ENCODE data around the gene PRR23E. TPM values are rescaled to one million over a fixed set of nuclear protein-coding genes. Genes with fewer than 3 reads are reported as not detected.

The PRR23E gene, protein sequence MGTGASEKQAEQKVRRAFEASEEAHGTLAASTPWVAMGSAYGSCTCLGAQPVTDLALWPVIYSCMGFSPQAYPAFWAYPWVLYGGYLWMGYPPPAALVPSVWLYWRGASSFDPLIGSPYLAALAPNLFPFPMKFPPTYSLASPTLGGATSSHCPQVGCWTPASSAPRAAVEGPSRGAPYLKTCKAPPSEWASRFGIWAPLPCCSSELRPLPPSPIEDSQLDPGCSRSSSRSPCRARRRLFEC
- total RNA-seq (not detected), polyA plus RNA-seq (not detected)

DNA sequence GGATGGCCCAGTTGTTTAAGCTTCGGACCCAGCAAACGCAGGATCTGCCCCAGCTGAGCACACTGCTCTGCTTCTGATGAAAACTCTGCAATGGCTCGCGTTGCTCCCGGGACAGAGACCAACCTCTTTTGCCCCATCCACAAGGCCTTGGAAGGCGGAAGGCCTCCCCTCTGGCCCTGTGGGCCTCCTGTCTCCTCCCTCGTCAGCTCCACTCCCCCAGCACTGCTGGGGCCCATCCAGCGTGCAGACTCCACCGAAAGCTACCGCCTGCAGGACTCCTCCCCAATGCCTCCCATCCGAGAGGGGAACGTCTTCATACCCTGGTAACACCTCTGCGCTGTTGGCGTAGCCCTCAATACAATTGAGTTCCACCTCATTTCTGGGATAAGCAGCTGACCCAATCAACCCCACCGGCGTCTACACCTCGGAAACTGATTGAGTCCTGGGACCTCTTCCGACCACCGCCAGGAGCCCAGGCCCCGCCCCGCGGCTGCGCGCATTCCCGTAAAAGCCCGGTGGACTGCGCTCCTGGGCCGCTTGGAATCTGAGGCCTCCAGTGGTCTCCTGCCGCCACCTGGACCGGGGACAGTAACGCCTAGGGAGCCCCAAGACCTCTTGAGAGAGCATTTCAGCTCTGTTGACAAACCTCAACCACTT, at the start of gene PRR23E:
PRR23E (plus strand) TSS at position 556 of the 657 bp plus-strand sequence. CDS start 3,555 bp downstream, outside the sequence.
- H3K4me3 ChIP-seq (ENCODE audit: low read depth, low read length), result no peak within 1 kb of the TSS
- no peak within 1 kb of the TSS for H3K27ac ChIP-seq (ENCODE audit: low read depth)
- whole genome bisulfite sequencing, result 89% methylated on average over 31 of the region's 31 CpGs
- no peaks in the 10 kb centered on the region for H3K36me3 ChIP-seq (ENCODE audit: insufficient read depth)
- no peak for DNase-seq (ENCODE audit: extremely low spot score)
- no peaks in the 10 kb centered on the region for H3K4me1 ChIP-seq (ENCODE audit: insufficient read depth)

DNA sequence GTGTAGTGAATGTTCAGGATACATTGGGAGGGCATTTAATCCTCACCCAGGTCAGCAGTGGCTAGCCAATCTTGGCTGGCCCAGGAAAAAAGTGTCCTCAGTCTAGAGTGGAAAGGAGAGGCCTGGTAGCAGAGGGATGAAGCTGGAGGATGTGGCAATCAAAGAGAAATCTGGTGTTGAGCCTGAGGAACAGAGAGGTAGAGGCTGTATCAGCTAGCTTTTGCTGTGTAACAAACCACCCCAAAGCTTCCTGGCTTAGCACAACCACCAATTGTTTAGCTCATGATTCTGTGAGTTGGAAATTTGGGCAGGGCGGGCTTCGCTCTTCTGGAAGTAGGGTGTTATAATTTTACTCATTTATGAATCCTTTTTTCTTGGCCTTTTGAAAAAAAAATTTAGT, 49.8 kb upstream of the PRR23E start:
- no peak overlapping the region for H3K4me3 ChIP-seq (ENCODE audit: low read depth, low read length)
- WGBS, result 98% methylated on average over 2 of the region's 2 CpGs
- DNase-seq (ENCODE audit: extremely low spot score), result no peak

DNA sequence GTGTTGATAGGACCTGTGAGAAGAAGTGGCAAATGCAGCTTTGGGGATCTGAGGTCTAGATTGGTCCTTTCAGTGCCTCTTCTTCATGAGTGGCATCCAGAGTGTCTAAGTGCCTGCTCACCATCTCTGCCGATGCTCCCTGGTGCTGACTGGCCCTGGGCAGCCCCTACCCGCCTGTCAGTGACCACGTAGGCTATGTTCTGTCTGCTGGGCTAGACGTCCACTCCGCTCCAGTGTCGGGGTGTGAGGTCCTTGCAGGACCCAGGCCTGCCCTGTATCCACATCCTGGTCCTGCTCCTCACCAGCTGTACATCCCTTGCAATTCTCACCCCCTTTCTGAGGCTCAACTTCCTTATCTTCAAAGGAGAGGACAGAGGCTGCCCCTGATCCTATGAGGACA, 48.3 kb upstream of the PRR23E start:
- no peak overlapping the region for H3K4me3 ChIP-seq (ENCODE audit: low read depth, low read length)
- H3K27ac ChIP-seq (ENCODE audit: low read depth), result no peak overlapping the region
- WGBS, result 92% methylated on average over 6 of the region's 6 CpGs
- no peak for DNase-seq (ENCODE audit: extremely low spot score)
- H3K36me3 ChIP-seq (ENCODE audit: insufficient read depth), result no peaks in the 10 kb centered on the region
- H3K4me1 ChIP-seq (ENCODE audit: insufficient read depth), result no peaks in the 10 kb centered on the region

More for the DNA sequence above, 49.8 kb upstream of the PRR23E start:
- Histone ChIP-seq H3K27ac (ENCODE audit: low read depth) (no peak overlapping the region), H3K36me3 (ENCODE audit: insufficient read depth) (no peaks in the 10 kb centered on the region), H3K4me1 (ENCODE audit: insufficient read depth) (no peaks in the 10 kb centered on the region)

DNA sequence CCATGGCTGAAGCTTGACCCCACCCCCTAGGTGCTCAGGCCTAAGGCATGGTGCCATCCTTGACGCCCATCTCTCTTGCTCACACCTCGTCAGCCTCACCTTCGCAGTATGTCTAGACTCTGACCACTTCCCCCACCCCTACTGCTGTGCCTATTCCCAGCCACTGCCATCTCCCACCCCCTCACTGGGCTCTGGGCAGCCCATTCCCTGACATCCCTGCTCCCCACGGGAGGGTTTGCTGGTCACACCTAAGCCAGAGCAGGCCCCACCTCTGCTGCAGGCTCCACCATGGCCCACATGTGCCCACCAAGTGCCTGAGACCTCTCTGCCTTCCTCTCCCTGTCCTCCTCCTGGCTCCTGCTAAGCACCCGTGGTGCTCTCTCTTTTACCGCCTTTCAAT, 47.7 kb upstream of the PRR23E start:
- H3K36me3 ChIP-seq (ENCODE audit: insufficient read depth), result no peaks in the 10 kb centered on the region
- no peak overlapping the region for H3K27ac ChIP-seq (ENCODE audit: low read depth)
- H3K4me1 ChIP-seq (ENCODE audit: insufficient read depth), result no peaks in the 10 kb centered on the region
- 91% methylated on average over 6 of the region's 6 CpGs for WGBS
- no peak overlapping the region for H3K4me3 ChIP-seq (ENCODE audit: low read depth, low read length)
- no peak for DNase-seq (ENCODE audit: extremely low spot score)

DNA sequence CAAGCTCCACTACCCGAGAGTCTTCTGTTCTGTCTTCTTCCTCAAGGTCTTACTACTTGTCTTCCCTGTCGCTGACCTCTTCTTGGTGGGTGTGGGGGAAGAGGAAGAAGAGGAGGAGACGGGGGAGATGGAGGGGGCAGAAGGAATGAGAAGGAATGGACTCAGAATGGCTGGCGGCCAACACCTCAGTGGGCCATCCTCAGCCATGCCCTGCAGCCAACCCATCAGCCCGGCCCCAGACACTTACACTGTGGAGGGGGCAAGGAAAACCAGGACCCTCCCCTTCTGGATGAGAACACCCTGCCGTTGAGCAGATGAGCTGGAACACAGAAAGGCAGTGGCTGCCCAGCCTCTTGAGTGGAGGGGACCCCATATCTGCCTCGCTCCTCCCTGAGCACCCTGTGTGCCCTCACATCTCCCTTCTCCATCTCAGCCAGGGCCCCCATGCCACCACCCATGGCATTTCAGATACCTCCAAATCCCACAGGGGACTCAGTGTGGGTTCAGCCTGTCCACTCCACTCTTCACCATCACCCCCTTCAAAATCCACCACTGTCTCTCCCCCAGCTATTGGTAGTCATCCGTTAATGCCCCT, 45.5 kb upstream of the PRR23E start:
- DNase-seq (ENCODE audit: extremely low spot score), result no peak
- no peak overlapping the region for H3K4me3 ChIP-seq (ENCODE audit: low read depth, low read length)
- WGBS, result 82% methylated on average over 8 of the region's 8 CpGs
- no peak overlapping the region for H3K27ac ChIP-seq (ENCODE audit: low read depth)
- no peaks in the 10 kb centered on the region for H3K36me3 ChIP-seq (ENCODE audit: insufficient read depth)
- H3K4me1 ChIP-seq (ENCODE audit: insufficient read depth), result no peaks in the 10 kb centered on the region

DNA sequence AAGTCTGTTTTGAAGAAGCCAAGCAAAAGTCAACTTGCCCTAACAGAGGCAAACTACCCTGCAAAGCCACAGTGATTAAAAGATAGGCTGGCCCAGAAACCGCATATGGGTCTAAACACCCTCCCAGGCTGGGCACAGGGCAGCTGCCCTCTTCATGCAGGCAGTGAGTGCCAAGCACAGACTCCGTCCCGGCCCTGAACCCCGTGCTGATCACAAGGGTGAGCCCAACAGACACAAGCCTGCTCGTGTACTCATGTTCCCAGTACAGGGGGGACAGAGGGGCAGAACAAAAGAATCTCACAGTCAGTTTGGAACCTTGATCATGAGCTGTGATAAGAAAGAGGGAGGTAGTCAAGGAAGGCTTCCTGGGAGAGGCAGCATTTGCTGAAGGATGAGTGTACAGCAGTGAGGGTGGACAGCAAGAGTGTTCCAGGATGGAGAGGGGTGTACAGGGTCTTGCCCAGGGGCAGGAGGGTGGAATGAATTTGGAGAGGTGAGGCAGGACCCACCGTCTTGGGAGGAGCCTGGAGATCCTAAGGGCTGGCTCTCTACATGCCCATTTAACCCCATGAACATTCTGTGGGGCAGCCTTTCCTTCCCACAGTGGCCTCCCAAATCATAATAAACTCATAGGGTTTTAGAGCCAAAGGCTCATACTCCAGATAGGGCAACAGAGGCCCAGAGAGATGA, 43.2 kb upstream of the PRR23E start:
- no peaks in the 10 kb centered on the region for H3K36me3 ChIP-seq (ENCODE audit: insufficient read depth)
- whole genome bisulfite sequencing, result 57% methylated on average over 6 of the region's 6 CpGs
- DNase-seq (ENCODE audit: extremely low spot score), result no peak
- H3K4me1 ChIP-seq (ENCODE audit: insufficient read depth), result no peaks in the 10 kb centered on the region
- H3K4me3 ChIP-seq (ENCODE audit: low read depth, low read length), result no peak overlapping the region
- no peak overlapping the region for H3K27ac ChIP-seq (ENCODE audit: low read depth)

DNA sequence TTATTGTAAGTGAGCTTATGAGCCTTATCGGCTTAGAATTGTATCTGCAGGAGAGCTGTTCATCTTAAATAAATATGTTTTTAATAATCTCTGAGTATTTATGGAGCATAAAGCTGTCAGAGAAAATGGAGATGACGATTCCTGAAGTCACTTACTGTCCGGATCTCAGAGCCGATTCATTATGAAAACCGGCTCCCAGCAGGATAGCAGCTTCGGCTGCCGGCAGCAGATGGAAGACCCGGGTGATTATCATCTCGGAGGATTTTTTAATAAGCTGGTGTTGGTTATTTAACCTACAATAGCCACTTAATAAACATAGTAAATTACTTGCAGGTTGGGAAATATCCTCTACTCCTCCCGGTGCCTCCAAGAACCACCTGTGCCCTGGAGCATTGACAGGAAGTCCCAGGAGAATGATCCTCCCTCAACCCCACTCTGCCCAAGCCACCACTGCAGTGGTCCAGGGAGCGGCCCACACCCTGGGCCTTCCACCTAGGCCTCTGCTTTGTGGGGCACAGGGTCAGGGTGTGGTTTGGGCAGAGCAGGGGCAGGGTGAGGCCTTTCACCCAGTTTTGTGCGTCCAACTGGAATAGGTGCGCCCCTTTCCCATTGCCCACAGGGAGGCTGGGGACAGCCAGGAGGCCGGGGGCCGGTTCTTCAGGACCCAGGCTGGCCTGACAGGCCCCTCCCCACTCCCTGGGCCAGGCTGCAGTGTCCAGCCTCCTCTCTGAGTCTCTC, 42.2 kb upstream of the PRR23E start:
- 75% methylated on average over 15 of the region's 15 CpGs for WGBS

DNA sequence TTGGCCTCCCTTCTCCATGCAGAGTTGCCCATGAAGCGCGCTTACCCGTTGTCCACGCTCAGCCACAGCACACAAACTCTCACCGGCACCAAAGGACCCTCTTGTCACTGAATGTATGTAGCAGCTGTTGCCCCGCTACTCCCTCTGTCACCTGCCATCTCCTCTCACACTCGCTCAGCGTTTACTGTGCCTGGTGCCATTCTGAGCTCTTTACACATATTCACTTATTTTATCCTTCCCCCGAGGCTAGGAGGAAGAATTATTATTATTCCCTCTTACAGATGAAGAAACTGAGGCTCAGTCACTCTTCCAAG, 41.7 kb upstream of the PRR23E start:
- Histone ChIP-seq H3K4me1 (ENCODE audit: insufficient read depth) (no peaks in the 10 kb centered on the region), H3K36me3 (ENCODE audit: insufficient read depth) (no peaks in the 10 kb centered on the region), H3K27ac (ENCODE audit: low read depth) (no peak overlapping the region), H3K4me3 (ENCODE audit: low read depth, low read length) (no peak overlapping the region)
- DNase-seq (ENCODE audit: extremely low spot score), result no peak
- 93% methylated on average over 9 of the region's 9 CpGs for WGBS

More for the DNA sequence above, 42.2 kb upstream of the PRR23E start:
- Histone ChIP-seq H3K4me3 (ENCODE audit: low read depth, low read length) (no peak overlapping the region), H3K27ac (ENCODE audit: low read depth) (no peak overlapping the region), H3K36me3 (ENCODE audit: insufficient read depth) (no peaks in the 10 kb centered on the region), H3K4me1 (ENCODE audit: insufficient read depth) (no peaks in the 10 kb centered on the region)
- DNase-seq (ENCODE audit: extremely low spot score), result no peak

DNA sequence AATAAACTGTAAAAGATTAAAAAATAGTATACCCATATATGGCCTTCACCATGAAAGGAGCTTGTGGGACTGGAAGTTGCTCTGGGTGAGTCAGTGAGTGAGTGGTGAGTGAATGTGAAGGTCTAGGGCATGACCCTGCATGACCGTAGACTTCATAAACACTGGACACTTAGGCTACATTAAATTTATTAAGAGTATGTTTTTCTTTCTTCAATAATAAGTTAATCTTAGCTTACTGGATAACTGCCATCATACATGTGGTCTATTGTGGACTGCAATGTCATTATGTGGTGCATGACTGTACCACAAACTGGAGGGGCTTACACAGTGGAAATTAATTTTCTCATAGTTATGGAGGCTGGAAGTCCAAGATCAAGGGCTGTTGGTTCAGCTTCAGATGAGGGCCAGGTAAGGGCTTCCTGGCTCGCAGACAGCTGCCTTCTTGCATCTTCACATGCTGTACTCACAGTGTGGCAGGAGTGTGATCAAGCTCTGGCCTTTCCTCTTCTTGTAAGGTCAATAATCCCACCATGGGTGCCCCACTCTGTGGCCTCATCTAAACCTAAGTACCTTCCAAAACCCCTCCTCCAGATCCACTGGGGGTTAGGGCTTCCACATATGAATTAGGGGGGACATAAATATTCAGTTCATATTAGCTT, 40.8 kb upstream of the PRR23E start:
- H3K36me3 ChIP-seq (ENCODE audit: insufficient read depth), result no peaks in the 10 kb centered on the region
- H3K4me1 ChIP-seq (ENCODE audit: insufficient read depth), result no peaks in the 10 kb centered on the region
- no peak overlapping the region for H3K4me3 ChIP-seq (ENCODE audit: low read depth, low read length)
- H3K27ac ChIP-seq (ENCODE audit: low read depth), result no peak overlapping the region
- no peak for DNase-seq (ENCODE audit: extremely low spot score)
- WGBS, result 76% methylated on average over 2 of the region's 2 CpGs

DNA sequence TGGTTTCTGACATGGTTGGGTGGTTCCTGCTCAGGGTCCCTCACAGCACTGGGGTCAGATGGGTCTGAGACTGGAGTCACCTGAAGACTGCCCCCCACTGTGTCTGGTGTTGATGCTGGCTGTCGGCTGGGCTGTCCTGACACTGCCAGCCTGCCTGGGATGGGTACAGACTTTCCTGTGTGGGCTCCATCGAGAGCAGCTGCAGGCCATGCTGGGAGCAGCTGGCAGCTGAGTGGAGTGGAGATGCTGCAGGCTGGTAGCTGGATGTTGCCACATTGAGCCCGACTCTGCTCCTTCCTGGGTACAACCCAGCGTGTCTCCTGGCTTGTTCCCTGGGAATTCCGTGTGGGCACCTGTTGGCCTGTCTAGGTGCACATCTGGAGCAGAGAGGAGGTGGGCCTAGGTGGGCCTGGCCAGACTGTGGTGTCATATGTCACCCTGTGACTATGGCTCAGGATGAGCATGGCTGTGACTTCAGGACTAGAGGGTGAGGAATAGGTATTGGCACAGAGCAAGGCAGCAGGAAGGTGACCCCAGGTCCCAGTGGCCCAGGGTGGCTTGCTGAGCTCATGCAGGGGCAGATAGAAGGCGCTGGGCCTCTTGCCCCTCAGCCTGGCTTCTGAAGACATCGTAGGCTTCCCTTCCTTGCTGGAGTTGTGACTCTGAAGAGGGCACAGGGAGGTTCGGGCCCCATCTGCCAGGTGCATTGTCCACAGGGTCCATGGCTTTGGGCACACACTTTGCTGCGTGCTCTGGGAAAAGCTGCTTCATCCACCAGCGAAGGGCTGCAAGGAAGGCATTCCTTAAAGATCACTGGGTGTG, 40.0 kb upstream of the PRR23E start:
- H3K4me1 ChIP-seq (ENCODE audit: insufficient read depth), result no peaks in the 10 kb centered on the region
- no peaks in the 10 kb centered on the region for H3K36me3 ChIP-seq (ENCODE audit: insufficient read depth)
- DNase-seq (ENCODE audit: extremely low spot score), result no peak
- 86% methylated on average over 10 of the region's 10 CpGs for WGBS
- H3K27ac ChIP-seq (ENCODE audit: low read depth), result no peak overlapping the region
- H3K4me3 ChIP-seq (ENCODE audit: low read depth, low read length), result no peak overlapping the region

DNA sequence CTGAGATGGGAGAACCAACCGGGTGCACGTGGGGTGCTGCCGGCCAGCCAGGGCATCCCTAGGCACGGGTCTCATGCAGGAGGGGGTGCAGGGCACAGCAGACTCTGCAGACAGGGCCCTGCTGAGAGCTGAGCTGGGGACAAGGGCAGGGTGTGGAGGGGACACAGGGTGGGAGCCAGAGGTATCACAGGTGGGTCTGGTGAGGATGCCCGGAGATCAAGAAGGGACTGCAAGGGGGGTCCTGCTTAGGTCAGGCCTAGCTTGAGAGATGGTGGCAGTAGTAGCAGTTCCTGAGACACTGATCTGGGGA, 39.5 kb upstream of the PRR23E start:
- 75% methylated on average over 5 of the region's 5 CpGs for WGBS
- Histone ChIP-seq H3K36me3 (ENCODE audit: insufficient read depth) (no peaks in the 10 kb centered on the region), H3K27ac (ENCODE audit: low read depth) (no peak overlapping the region), H3K4me1 (ENCODE audit: insufficient read depth) (no peaks in the 10 kb centered on the region), H3K4me3 (ENCODE audit: low read depth, low read length) (no peak overlapping the region)
- no peak for DNase-seq (ENCODE audit: extremely low spot score)

DNA sequence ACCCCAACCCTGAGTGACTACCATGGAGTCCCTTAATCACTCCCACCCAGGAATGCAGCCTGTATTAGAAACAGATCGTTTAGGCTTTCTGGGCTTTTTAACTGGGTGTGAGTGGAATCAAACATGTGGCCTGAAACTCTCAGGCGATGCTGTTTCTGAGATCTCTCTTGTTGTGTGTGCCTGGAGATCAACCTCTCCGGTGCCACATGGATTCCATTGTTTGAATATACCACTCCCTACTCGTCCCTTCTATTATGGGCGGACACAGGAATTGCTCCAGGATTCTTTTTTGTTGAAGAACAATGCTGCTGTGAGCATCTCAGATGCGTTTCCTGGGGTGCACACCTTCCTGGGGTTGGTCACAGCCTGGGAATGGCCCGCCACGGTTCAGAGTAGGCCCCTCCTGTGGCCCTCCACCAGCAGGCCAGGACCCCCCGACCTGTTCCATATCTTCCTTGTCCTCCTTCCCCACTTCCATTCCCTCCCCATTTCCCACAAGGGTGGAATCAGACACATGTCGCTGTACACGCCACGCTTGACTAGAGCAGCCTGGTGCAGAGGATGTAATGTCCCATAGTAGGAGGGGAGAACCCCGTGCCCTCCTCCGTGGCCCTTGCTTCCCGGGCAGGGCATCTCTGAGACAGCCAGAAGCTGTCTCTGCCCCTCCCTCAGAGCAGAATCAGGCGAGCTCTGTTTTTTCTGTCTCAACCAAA, 36.4 kb upstream of the PRR23E start:
- 51% methylated on average over 16 of the region's 16 CpGs for WGBS
- no peak for DNase-seq (ENCODE audit: extremely low spot score)

More for the DNA sequence above, 36.4 kb upstream of the PRR23E start:
- no peak overlapping the region for H3K4me3 ChIP-seq (ENCODE audit: low read depth, low read length)
- H3K4me1 ChIP-seq (ENCODE audit: insufficient read depth), result no peaks in the 10 kb centered on the region
- H3K27ac ChIP-seq (ENCODE audit: low read depth), result no peak overlapping the region
- H3K36me3 ChIP-seq (ENCODE audit: insufficient read depth), result no peaks in the 10 kb centered on the region
